ENCODE measurements around the gene CRYAA. TPM values are rescaled to one million over a fixed set of nuclear protein-coding genes. Genes with fewer than 3 reads are reported as not detected.

The CRYAA gene
- polyA plus RNA-seq, 2 of the 4 experiments (the other 2 are of a cell fraction): not detected

DNA sequence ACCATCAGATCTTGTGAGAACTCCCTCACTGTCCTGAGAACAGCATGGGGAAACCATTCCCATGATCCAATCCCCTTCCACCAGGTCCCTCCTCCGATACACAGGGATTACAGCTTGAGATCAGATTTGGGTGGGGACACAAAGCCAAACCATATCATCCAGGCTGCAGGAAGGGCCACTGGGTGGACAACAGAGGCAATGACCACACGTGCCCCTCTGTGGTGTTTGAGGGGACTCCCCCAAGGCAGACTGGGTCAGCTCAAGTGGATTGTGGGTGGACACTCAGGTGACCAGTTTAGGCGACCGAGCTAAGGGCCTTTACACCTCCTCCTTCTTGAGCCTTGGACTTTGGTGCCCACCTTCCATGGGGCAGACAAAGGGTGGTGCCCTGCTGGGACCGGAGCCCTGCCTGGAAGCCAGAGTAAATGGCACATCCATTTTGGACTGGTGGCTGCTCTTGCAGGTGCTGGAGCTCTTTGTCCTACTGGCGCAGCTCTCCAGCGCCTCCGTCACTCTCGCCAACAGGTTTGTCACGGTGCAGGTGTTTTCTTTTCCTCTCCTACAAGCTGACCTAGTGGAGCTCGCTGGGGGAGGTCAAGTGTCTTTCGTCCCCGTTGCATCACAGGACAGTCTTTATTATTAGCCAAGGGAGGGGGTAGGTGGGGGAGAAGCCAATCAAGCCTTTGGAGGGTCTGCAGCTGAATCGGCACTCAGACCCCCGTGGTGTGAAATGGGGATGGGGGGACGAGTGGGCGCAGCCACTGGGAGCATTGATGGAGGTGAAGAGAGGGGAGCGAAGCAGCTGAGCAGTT, 37.6 kb downstream of the CRYAA start (continued):
- TF ChIP-seq, protein P1, sequence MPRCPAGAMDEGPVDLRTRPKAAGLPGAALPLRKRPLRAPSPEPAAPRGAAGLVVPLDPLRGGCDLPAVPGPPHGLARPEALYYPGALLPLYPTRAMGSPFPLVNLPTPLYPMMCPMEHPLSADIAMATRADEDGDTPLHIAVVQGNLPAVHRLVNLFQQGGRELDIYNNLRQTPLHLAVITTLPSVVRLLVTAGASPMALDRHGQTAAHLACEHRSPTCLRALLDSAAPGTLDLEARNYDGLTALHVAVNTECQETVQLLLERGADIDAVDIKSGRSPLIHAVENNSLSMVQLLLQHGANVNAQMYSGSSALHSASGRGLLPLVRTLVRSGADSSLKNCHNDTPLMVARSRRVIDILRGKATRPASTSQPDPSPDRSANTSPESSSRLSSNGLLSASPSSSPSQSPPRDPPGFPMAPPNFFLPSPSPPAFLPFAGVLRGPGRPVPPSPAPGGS (IDR thresholded peaks at IDR 0.05): no peak
- TF ChIP-seq POLR2AphosphoS2 (conservative IDR thresholded peaks at IDR 0.05; ENCODE audit: low read length): no peak

GRCh38 chr21:43207043-43207315, 38.2 kb downstream of the CRYAA start:
- no peak for FAIRE-seq
- Histone ChIP-seq H3K27ac (0 out of 6 replicates have a peak overlapping the region, but pooled peaks of 1 of the 2 experiments have one; percentile 16), H3K9me3 (peaks cover 7% of the 10 kb centered on the region), H3K4me1 (peaks cover 22% of the 10 kb centered on the region), H3K4me2 (no peak overlapping the region), H3K4me3 (no peak overlapping the region)
- ChIA-PET POLR2A (no interaction called here), CTCF (no interaction called here)
- no peak for TF ChIP-seq ZNF302 (CRISPR knock-in tag; IDR thresholded peaks at IDR 0.05)
- TF ChIP-seq HES2 (IDR thresholded peaks at IDR 0.05): no peak
- no peak for TF ChIP-seq EHF (CRISPR knock-in tag; IDR thresholded peaks at IDR 0.05)
- no peak for TF ChIP-seq POLR2AphosphoS2 (conservative IDR thresholded peaks at IDR 0.05; ENCODE audit: low read length)
- TF ChIP-seq, protein P2, sequence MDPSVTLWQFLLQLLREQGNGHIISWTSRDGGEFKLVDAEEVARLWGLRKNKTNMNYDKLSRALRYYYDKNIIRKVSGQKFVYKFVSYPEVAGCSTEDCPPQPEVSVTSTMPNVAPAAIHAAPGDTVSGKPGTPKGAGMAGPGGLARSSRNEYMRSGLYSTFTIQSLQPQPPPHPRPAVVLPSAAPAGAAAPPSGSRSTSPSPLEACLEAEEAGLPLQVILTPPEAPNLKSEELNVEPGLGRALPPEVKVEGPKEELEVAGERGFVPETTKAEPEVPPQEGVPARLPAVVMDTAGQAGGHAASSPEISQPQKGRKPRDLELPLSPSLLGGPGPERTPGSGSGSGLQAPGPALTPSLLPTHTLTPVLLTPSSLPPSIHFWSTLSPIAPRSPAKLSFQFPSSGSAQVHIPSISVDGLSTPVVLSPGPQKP (IDR thresholded peaks at IDR 0.05; ENCODE audit: low read depth, low read length): no peak
- no peak for TF ChIP-seq FOXS1 (CRISPR knock-in tag; IDR thresholded peaks at IDR 0.05)
- no peak for TF ChIP-seq RARB (CRISPR knock-in tag; IDR thresholded peaks at IDR 0.05)
- TF ChIP-seq E2F6 (IDR thresholded peaks at IDR 0.05; ENCODE audit: borderline replicate concordance, low read depth): no peak
- TF ChIP-seq CHD2 (IDR thresholded peaks at IDR 0.05; ENCODE audit: low read length, partially characterized antibody): no peak
- TF ChIP-seq RFX5 (IDR thresholded peaks at IDR 0.05): no peak
- no peak for TF ChIP-seq FOSB (CRISPR knock-in tag; IDR thresholded peaks at IDR 0.05)
- TF ChIP-seq RCOR1 (IDR thresholded peaks at IDR 0.05; ENCODE audit: low read depth, low read length): no peak
- DNase-seq (ENCODE audit: low read depth in 1 of 2, low spot score in 1 of 2): no peak
- ATAC-seq: no peak
- WGBS (ENCODE audit: missing lambda C conversion rate): 96% methylated on average over 5 of the region's 6 CpGs

- Histone ChIP-seq H3K4me3 (no peak overlapping the region), H3K4me2 (no peak overlapping the region), H3K27ac (peak overlapping the region; percentile 21 to 88; a peak in 3 of 6 replicates), H3K4me1 (peaks cover 22% of the 10 kb centered on the region), H3K9me3 (peaks cover 2% of the 10 kb centered on the region; the same call in 1 of the 3 replicates)
- ATAC-seq (no peak), FAIRE-seq (no peak), DNase-seq (ENCODE audit: low read depth in 1 of 2, low spot score in 1 of 2) (no peak)
- CTCF ChIA-PET: no interaction called here
- WGBS (ENCODE audit: missing lambda C conversion rate): 86% methylated on average over 4 of the region's 6 CpGs
- POLR2A ChIA-PET: no interaction called here
- TF ChIP-seq POLR2AphosphoS2 (conservative IDR thresholded peaks at IDR 0.05; ENCODE audit: low read length) (no peak), KDM5A (IDR thresholded peaks at IDR 0.05) (no peak), MYC (IDR thresholded peaks at IDR 0.05; ENCODE audit: borderline replicate concordance, low read length) (no peak), PHF8 (IDR thresholded peaks at IDR 0.05; ENCODE audit: borderline replicate concordance, low read depth) (no peak), EP300 (IDR thresholded peaks at IDR 0.05) (no peak)
- TF ChIP-seq, protein P3, sequence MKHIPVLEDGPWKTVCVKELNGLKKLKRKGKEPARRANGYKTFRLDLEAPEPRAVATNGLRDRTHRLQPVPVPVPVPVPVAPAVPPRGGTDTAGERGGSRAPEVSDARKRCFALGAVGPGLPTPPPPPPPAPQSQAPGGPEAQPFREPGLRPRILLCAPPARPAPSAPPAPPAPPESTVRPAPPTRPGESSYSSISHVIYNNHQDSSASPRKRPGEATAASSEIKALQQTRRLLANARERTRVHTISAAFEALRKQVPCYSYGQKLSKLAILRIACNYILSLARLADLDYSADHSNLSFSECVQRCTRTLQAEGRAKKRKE (CRISPR knock-in tag; IDR thresholded peaks at IDR 0.05; ENCODE audit: low read depth): no peak
These were observed 39.1 kb downstream of the CRYAA start for GRCh38 chr21:43207868-43208267.

All from A549 (cell line).